NCI-H1417 treated with DMSO at 0.1 percent for 48 hours (cell line): Measurements from ENCODE around the gene CYP4V2.

ENCODE experiments used
- DNase-seq: peaks from one replicate; lab custom pipeline; 2025; lab: John Stamatoyannopoulos, UW

The CYP4V2 gene

DNA sequence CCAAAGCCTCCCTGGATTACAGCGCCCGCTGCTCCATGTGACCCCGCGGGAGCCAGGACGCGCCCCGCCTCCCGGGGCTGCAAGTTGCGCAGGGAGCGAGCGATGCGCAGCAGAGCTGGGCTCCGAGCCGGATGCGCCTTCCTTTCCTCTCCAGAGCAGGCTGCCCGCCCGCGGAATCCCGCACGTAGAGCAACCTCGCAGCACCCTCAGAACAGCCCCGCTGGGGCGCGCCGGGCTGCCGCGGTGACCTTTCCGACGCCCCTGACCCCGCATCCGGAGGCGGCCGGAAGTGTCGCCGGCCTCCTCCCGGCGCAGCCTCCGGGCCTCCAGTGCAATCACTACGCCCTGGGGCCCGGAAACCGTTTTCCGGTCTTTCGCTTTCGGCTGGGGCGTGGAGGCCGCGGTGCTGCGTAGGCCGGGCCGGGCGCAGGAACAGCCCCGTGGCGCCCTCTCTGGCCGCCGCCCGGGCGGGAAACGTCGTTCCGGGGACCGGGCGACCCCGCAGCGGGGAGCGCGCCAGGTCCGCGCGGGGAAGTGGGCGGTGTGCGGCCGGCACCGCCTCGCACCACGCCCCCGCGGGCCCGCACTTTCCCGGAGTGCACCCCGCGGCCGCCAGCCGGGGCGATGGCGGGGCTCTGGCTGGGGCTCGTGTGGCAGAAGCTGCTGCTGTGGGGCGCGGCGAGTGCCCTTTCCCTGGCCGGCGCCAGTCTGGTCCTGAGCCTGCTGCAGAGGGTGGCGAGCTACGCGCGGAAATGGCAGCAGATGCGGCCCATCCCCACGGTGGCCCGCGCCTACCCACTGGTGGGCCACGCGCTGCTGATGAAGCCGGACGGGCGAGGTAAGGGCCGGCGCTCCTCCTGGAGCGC, at the start of gene CYP4V2:
Gene CYP4V2, plus strand, starts transcription at position 368 of the 866 bp plus-strand sequence. Its CDS starts 257 bp downstream, at position 625.
- peak; percentile 14 for DNase-seq

DNA sequence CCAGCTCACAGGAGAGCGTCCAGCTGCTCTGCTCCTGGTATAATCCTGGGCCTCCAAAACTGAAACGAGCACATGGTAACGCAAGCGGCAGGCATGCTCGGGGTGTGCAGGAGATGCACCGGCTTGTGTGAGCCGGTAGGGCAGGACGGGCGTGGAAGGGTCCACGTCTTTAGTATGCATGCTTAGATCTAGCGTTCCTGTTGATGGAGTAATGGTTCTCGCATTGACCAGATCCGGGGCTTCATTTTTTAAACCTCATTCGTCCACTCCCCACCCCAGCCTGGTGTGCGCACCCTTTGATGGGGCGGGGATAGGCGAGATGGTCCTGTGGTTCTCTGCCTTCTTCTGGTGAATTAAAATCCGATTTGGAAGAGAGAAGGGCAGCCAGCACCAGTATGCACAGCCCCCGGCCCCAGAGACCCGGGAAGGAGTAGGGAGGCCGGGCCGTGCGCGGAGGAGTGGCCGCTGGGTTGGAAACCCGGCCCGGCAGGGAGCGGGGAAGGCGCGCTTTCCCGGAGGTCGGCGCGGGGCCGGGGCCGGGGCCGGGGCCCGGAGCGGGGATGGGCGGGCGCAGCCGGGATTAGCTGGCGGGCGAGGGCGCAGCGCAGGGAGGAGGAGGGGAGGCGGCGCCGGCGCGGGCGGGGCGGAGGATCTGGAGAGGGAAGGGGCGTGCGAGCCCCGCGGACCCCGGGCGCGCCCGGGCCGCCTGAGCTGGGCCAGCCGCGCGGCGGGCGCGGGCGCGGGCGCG, 47.0 kb upstream of the CYP4V2 start:
- DNase-seq = no peak

- no peak for DNase-seq
Measured at GRCh38 chr4:186144946-186145569, 46.3 kb upstream of the CYP4V2 start.

GRCh38 chr4:186146458-186146857, 44.9 kb upstream of the CYP4V2 start:
- DNase-seq = no peak

GRCh38 chr4:186148336-186148975, 42.9 kb upstream of the CYP4V2 start:
- no peak for DNase-seq

- DNase-seq = no peak
Measured at GRCh38 chr4:186149872-186150271, 41.5 kb upstream of the CYP4V2 start.

GRCh38 chr4:186150926-186151325, 40.4 kb upstream of the CYP4V2 start:
- DNase-seq = no peak

- DNase-seq = no peak
Measured at GRCh38 chr4:186151499-186151898, 39.9 kb upstream of the CYP4V2 start.

GRCh38 chr4:186158021-186158813, 33.1 kb upstream of the CYP4V2 start:
- DNase-seq = no peak

DNA sequence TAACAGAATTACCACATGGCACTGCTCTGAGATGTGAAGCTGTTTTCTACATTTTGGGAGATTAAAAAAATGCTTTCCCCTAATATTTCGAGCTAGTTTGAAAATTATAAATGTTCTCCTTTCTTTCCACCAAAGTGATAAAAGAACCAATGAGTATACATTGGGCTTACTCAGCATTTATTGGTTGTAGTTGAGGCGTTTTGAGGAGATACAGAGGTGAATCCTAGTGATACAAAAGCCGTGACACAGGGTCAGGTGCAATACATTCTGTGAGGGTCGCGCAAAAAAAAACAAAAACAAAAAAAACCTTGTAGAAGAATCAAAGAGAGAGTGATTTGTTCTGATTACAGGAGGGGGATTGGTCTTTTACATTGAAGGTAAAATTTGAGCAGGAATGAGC, 32.4 kb upstream of the CYP4V2 start:
- no peak for DNase-seq

DNA sequence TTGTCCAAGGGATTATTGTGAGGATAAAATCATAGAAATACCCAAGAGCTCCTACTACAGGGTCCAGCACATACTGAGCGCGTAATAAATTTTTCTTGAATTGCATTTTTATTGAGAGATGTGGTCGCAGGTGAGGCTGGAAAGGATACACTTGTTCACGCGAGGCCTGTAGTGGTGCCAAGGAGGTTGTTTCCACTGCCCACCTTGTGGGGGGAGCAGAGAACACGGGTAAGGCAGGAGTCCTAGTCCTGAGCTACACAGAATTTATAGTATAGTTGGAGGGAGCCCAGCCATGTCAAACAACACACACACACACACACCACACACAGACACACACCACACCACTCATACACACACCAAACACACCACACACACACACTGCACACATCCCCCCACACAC, 31.8 kb upstream of the CYP4V2 start:
- no peak for DNase-seq

- DNase-seq = no peak
Measured at GRCh38 chr4:186161138-186161537, 30.2 kb upstream of the CYP4V2 start.

DNA sequence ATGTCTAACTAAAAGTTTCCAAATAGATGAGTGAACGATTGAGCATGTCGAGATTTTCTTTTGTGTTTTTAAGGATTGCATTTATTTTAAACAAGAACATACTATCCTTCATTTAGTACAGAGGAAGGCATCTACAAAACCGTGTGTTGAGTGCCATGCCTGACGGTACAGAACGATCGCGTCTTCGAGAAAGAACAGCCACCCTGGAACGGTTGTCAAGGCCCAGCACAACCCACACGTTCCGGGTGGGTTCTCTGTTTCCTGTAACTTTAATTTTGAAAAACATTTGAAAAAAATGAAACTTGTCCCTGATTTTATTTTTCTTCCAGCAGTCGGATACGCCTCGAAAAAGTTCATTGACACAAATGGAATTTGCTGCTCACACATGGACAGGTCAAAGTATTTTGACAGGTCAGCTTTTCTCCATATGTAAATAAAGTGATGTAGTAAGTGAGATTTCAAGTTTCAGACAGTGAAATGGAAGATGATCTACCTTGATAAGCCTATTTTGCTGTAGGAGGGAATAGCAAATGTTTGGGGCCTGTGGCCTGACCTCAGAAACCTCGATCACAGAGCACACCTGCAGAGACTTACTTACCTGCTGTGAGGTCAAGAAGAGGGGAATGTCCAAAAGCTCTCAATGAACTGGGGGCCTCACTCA, 24.4 kb upstream of the CYP4V2 start:
- DNase-seq = no peak

- no peak for DNase-seq
Measured at GRCh38 chr4:186167605-186168004, 23.8 kb upstream of the CYP4V2 start.

GRCh38 chr4:186168750-186169149, 22.6 kb upstream of the CYP4V2 start:
- no peak for DNase-seq

DNA sequence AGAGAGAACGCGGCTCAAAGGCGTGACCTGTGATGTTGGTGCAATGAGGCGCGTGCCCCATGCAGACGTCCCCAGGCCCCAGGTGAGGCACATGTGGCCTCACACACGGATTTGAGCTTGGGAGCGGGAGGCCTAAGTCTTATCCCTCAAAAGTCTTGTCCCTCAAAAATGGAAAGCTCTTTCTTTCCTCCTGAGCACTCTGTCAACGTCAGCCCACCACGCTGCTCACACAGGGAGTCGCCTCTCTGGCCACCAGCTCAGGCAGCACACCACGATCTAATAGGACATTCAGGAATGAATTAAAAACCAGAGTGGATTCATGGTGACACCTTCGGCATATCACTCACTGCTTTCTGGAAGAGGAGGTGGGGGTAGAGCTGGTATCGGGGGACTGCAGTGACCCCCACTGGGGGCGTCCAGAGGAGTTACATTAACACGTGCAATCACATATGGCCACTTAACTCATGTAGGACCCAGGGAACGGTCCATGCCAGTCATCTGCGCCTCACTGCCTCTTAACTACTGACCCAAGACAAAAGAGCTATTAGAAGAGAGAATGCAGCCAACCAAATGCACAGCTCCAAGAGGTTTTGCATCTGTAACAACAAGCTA, 21.9 kb upstream of the CYP4V2 start:
- no peak for DNase-seq

DNA sequence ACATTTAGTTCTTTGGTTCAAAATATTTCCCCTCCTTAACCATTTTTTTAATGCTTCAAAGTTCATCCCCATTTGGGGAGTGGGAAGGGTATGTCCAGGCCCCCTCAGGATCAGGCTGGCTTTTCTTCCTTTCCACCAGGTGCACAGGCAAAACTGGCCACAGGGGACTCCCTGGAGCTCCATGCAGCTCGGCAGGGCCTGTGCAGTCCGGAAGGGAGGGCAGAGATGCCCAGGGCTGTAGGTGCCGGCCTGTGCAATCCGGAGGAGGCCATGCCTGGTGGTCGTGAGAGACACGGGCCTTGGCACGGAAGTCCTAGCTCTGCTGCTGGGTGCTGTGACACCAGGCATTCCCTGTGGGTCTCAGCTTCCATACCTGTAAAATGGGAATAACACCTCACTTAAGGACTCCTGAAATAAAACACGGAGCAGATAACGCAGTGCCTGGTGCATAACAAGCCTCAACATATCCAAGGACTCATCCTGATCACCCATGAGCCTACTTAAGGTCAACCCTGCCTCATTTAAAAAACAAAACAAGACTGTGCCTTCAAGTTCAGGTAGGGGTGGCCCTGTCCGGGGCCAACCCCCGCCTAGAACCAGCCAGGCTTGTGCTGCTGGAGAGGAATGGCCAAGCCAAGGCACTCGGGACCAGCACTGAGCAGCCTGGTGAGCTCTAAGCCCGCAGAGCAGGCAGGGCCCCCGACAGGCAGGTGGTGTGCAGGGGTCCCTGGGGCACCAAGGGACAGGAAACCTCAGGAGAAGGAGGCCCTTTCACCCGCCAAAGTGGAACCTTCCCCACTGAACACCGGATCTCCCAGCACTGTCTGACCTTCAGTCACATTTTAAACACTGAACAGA, 21.2 kb upstream of the CYP4V2 start:
- no peak for DNase-seq

- DNase-seq = no peak
Measured at GRCh38 chr4:186170966-186171365, 20.4 kb upstream of the CYP4V2 start.

DNA sequence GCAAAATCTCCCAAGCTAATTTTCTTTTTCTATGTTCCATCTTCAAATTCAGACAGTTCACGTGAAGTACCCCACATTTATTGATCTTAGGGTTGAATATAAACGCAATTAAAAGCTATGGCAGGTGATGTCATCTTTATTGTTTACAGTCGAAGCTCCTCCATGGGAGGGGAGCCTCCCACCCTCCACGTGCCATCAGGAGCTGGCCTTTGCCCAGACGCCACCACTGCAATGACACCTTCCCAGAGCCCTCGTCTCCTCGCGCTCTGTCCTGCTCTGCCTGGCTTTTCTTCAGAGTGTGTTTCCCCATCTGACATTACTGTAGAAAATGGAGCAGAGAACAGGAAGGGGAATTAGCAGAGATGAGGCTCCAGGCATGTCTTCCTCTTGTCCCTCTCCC, 18.8 kb upstream of the CYP4V2 start:
- DNase-seq = no peak

DNA sequence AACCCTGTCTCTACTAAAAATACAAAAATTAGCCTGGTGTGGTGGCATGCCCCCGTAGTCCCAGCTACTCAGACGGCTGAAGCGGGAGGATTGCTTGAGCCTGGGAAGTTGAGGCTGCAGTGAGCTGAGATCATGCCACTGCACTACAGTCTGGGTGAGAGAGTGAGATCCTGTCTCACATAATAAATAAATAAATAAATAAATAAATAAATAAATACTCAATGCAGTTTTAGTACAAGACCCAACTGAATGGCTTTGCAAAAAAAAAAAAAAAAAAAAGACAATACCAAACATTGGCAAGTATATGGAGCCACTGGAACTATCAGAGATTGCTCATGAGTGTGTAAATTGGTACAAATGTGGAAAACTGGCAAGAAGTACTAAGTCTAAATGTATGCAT, 3.3 kb upstream of the CYP4V2 start:
- no peak for DNase-seq
